Measurements from ENCODE around the gene KCNJ15.

DNA sequence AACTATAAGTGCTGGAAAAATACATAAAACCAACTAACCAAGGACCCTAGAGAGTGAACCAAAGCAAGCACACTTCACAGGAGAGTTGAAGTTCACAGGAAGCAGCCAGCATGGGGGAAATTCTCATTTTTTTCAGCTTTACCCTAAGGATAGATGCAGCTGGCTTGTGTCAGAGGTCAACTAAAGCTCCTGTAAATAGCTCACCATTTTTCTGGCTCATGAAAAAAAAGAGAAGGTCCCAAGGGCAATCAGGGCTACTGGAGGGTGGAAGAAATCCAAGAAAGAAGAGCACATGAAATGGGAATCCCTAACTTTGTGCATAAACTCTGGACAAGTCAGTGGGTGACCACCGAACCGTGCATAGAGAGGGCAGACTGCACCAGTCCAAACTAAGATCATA, 58.3 kb downstream of the KCNJ15 start:
- no peak for TF ChIP-seq CTCF (IDR thresholded peaks at IDR 0.05)
- no peak for TF ChIP-seq POLR2A (IDR thresholded peaks at IDR 0.05)
- TF ChIP-seq POLR2AphosphoS5 (IDR thresholded peaks at IDR 0.05) = no peak
